H9 (cell line): Measurements from ENCODE around the gene YDJC. TPM values are rescaled to one million over a fixed set of nuclear protein-coding genes. Genes with fewer than 3 reads are reported as not detected.

ENCODE experiments used
- DNase-seq: peaks from one replicate; pipeline ENCODE4 v3.0.0-alpha.2; 2017
- H2AFZ ChIP-seq: one replicate; pipeline ENCODE4 v1.6.1; 2013; ENCODE audit warnings: mild to moderate bottlenecking, low read length, control low read depth, moderate library complexity
- H2AK5ac ChIP-seq: 2 replicates; pipeline ENCODE4 v1.6.1; 2013; ENCODE audit warnings: low read length, control low read depth, mixed read lengths; ENCODE audit not compliant: insufficient read length
- H2BK120ac ChIP-seq: one replicate; pipeline ENCODE4 v1.6.1; 2013; ENCODE audit warnings: low read depth, mild to moderate bottlenecking, low read length, control low read depth, inconsistent platforms; ENCODE audit not compliant: poor library complexity, severe bottlenecking
- H2BK12ac ChIP-seq: 2 replicates; pipeline ENCODE4 v1.6.1; 2013; ENCODE audit warnings: low read length, control low read depth, mixed read lengths, low read depth; ENCODE audit not compliant: insufficient read length
- H2BK15ac ChIP-seq: 2 replicates; pipeline ENCODE4 v1.6.1; 2013; ENCODE audit warnings: low read depth, low read length, control low read depth
- H2BK20ac ChIP-seq: one replicate; pipeline ENCODE4 v1.6.1; 2013; ENCODE audit warnings: low read depth, mild to moderate bottlenecking, low read length, control low read depth, inconsistent platforms; ENCODE audit not compliant: poor library complexity, severe bottlenecking
- H2BK5ac ChIP-seq: 2 replicates; pipeline ENCODE4 v1.6.1; 2013; ENCODE audit warnings: low read length, control low read depth, mixed read lengths; ENCODE audit not compliant: insufficient read length
- H3K14ac ChIP-seq: 2 replicates; pipeline ENCODE4 v1.6.1; 2013; ENCODE audit warnings: low read length, control low read depth; ENCODE audit not compliant: insufficient read depth
- H3K18ac ChIP-seq: 2 replicates; pipeline ENCODE4 v1.6.1; 2013; ENCODE audit warnings: low read depth, mild to moderate bottlenecking, mixed read lengths, low read length, control low read depth; ENCODE audit not compliant: insufficient read length
- H3K23ac ChIP-seq: 2 replicates; pipeline ENCODE4 v1.6.1; 2013; ENCODE audit warnings: low read length, control low read depth, mixed read lengths, low read depth; ENCODE audit not compliant: insufficient read length
- H3K23me2 ChIP-seq: 2 replicates; pipeline ENCODE4 v1.6.1; 2013; ENCODE audit warnings: low read depth, mild to moderate bottlenecking, mixed read lengths, low read length, control low read depth; ENCODE audit not compliant: insufficient read length, poor library complexity, severe bottlenecking
- H3K27ac ChIP-seq: 2 replicates; pipeline ENCODE4 v1.5.1; 2013; ENCODE audit warnings: low read length, control low read depth, mixed read lengths, low read depth; ENCODE audit not compliant: insufficient read length
- H3K27me3 ChIP-seq: 2 replicates; pipeline ENCODE4 v1.6.1; 2013; ENCODE audit warnings: low read length, control low read depth, inconsistent platforms; ENCODE audit not compliant: insufficient read depth
- H3K4ac ChIP-seq: 2 replicates; pipeline ENCODE4 v1.6.1; 2013; ENCODE audit warnings: low read depth, mild to moderate bottlenecking, control low read depth, inconsistent platforms, low read length, moderate library complexity
- H3K4me1 ChIP-seq: 2 replicates; pipeline ENCODE4 v1.6.1; 2013; ENCODE audit warnings: low read length, control low read depth, inconsistent platforms; ENCODE audit not compliant: insufficient read depth
- H3K4me2 ChIP-seq: 2 replicates; pipeline ENCODE4 v1.6.1; 2013; ENCODE audit warnings: low read length, control low read depth, mixed read lengths; ENCODE audit not compliant: insufficient read length, insufficient read depth
- H3K56ac ChIP-seq: 2 replicates; pipeline ENCODE4 v1.6.1; 2013; ENCODE audit warnings: low read depth, mild to moderate bottlenecking, mixed read lengths, low read length, control low read depth; ENCODE audit not compliant: insufficient read length
- H3K79me1 ChIP-seq: 2 replicates; pipeline ENCODE4 v1.6.1; 2013; ENCODE audit warnings: low read depth, mild to moderate bottlenecking, moderate library complexity, low read length, control low read depth, inconsistent platforms; ENCODE audit not compliant: insufficient read depth, poor library complexity, severe bottlenecking
- H3K79me2 ChIP-seq: 2 replicates; pipeline ENCODE4 v1.6.1; 2013; ENCODE audit warnings: low read length, control low read depth, inconsistent platforms; ENCODE audit not compliant: insufficient read depth
- H3K9ac ChIP-seq: 2 replicates; pipeline ENCODE4 v1.6.1; 2013; ENCODE audit warnings: low read length, control low read depth, mixed read lengths; ENCODE audit not compliant: insufficient read length; ENCODE audit errors: extremely low read depth
- H3K9me3 ChIP-seq: one replicate; pipeline ENCODE4 v1.6.1; 2013; ENCODE audit warnings: low read depth, low read length, inconsistent platforms; ENCODE audit not compliant: control insufficient read depth
- H3T11ph ChIP-seq: one replicate; pipeline ENCODE4 v1.6.1; 2013; ENCODE audit warnings: mild to moderate bottlenecking, low read length, control low read depth, inconsistent platforms
- H4K20me1 ChIP-seq: one replicate; pipeline ENCODE4 v1.6.1; 2013; ENCODE audit not compliant: control insufficient read depth, insufficient read length, insufficient read depth
- H4K5ac ChIP-seq: 2 replicates; pipeline ENCODE4 v1.6.1; 2013; ENCODE audit warnings: low read depth, mild to moderate bottlenecking, mixed read lengths, low read length, control low read depth; ENCODE audit not compliant: insufficient read length
- H4K8ac ChIP-seq: replicated peaks from 2 replicates; pipeline ENCODE4 v1.6.1; 2013; ENCODE audit warnings: low read length, control low read depth, mixed read lengths, low read depth; ENCODE audit not compliant: insufficient read length
- H4K91ac ChIP-seq: 2 replicates; pipeline ENCODE4 v1.6.1; 2013; ENCODE audit warnings: low read depth, mild to moderate bottlenecking, moderate library complexity, mixed read lengths, low read length, control low read depth; ENCODE audit not compliant: insufficient read length
- H3K27ac Mint-ChIP-seq, 3 experiments: 2 replicates in 2 of 3; 3 replicates in 1 of 3; pipeline ENCODE4 v1.8.0; 2020 to 2021; ENCODE audit warnings: mixed read lengths in 3 of 3, mild to moderate bottlenecking in 1 of 3, moderate library complexity in 1 of 3
- H3K27me3 Mint-ChIP-seq: 2 replicates; pipeline ENCODE4 v1.8.0; 2021; ENCODE audit warnings: low read depth, mild to moderate bottlenecking, moderate library complexity, mixed read lengths
- H3K36me3 Mint-ChIP-seq, 3 experiments: 2 replicates in 2 of 3; 3 replicates in 1 of 3; pipeline ENCODE4 v1.8.0; 2020 to 2021; ENCODE audit warnings: low read depth in 3 of 3, mixed read lengths in 3 of 3; ENCODE audit not compliant: insufficient read depth in 1 of 3
- H3K4me1 Mint-ChIP-seq, 2 experiments: 2 replicates each; pipeline ENCODE4 v1.8.0; 2020; ENCODE audit warnings: mixed read lengths in 2 of 2
- H3K4me3 Mint-ChIP-seq, 2 experiments: 2 replicates in 1 of 2; 3 replicates in 1 of 2; pipeline ENCODE4 v1.8.0; 2020 to 2021; ENCODE audit warnings: mild to moderate bottlenecking in 2 of 2, mixed read lengths in 2 of 2, moderate library complexity in 1 of 2
- H3K9me3 Mint-ChIP-seq, 2 experiments: 2 replicates in 1 of 2; 3 replicates in 1 of 2; pipeline ENCODE4 v1.8.0; 2020; ENCODE audit warnings: mild to moderate bottlenecking in 2 of 2, mixed read lengths in 2 of 2, moderate library complexity in 1 of 2
- WGBS: extraction: QIAGEN DNeasy Blood & Tissue Kit; methylation state at CpG from one replicate; pipeline ENCODE4 v1.1.7; 2013; ENCODE audit warnings: missing lambda C conversion rate, low lambda C conversion rate, mixed read lengths; ENCODE audit not compliant: insufficient read length; ENCODE audit errors: extremely low coverage; 5-methylcytosine and 5-hydroxymethylcytosine counted together
- total RNA-seq: library from RNA; stranded (reverse); gene quantifications from 2 replicates; pipeline ENCODE4 v1.2.1, GENCODE V29; 2021
- TF ChIP-seq, protein P1 (sequence below): fragments of 200-600 bp; sonication (generic); conservative IDR thresholded peaks from 3 replicates; pipeline ENCODE4 v1.8.0; 2021; ENCODE audit warnings: antibody characterized with exemption, mild to moderate bottlenecking

YDJC gene
- total RNA-seq, 1 experiment from 2014 or later: 30.2 TPM

DNA sequence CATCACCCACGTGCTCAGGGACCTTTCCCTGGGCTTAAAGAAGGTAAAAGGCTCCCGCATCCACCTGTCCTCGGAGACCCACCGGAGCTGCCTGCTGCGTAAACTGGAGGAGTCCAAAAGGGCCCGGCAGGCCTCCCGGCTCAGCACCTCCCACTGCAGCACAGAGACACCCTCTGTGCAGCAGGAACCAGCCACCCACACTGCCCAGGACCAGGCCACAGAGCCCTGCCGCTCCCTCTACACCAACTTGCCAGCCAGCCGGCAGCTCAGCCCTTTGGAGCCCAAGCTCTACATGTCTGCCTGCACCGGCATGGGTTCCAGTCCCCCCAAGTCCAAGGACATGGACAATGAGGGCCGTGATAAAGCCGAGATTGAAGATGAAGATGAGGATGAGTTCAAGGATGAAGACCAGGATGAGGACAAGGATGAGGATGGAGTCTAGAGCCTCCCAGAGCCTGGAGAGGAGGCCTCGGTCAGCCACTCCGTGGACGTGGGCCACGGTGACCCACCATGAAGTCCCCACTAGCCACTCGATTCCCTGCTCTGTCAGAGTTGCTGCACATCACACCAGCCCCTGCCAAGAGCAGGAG is 6.9 kb upstream of the YDJC start:
- Histone ChIP-seq H3K4me1 (no peaks in the 10 kb centered on the region), H3K27ac (no peak overlapping the region), H4K20me1 (no peaks in the 10 kb centered on the region), H3K79me2 (no peaks in the 10 kb centered on the region), H3K18ac (no peak overlapping the region), H3K14ac (no peak overlapping the region), H2AK5ac (no peak overlapping the region), H2BK120ac (no peak overlapping the region), H2AFZ (no peak overlapping the region), H2BK15ac (no peak overlapping the region), H3K4ac (no peak overlapping the region), H4K91ac (no peak overlapping the region), H4K8ac (no peak overlapping the region), H3K79me1 (no peaks in the 10 kb centered on the region), H3T11ph (no peak overlapping the region), H3K27me3 (no peaks in the 10 kb centered on the region; the same call in 1 of the 2 replicates), H3K4me2 (no peak overlapping the region), H2BK20ac (no peak overlapping the region), H3K9me3 (no peaks in the 10 kb centered on the region), H3K9ac (no peak overlapping the region), H2BK12ac (no peak overlapping the region), H3K56ac (no peak overlapping the region), H3K23ac (no peak overlapping the region), H4K5ac (no peak overlapping the region), H3K23me2 (peaks cover 6% of the 10 kb centered on the region), H2BK5ac (no peak overlapping the region)
- Mint-ChIP-seq H3K36me3 (no peaks in the 10 kb centered on the region), H3K9me3 (no peaks in the 10 kb centered on the region; a peak in 1 of 5 replicates), H3K27ac (no peak overlapping the region; a peak in 1 of 7 replicates), H3K4me3 (no peak overlapping the region), H3K27me3 (peaks cover 35% of the 10 kb centered on the region), H3K4me1 (peaks cover 9 to 12% of the 10 kb centered on the region in 2 experiments)
- DNase-seq: no peak
- TF ChIP-seq, protein P1, sequence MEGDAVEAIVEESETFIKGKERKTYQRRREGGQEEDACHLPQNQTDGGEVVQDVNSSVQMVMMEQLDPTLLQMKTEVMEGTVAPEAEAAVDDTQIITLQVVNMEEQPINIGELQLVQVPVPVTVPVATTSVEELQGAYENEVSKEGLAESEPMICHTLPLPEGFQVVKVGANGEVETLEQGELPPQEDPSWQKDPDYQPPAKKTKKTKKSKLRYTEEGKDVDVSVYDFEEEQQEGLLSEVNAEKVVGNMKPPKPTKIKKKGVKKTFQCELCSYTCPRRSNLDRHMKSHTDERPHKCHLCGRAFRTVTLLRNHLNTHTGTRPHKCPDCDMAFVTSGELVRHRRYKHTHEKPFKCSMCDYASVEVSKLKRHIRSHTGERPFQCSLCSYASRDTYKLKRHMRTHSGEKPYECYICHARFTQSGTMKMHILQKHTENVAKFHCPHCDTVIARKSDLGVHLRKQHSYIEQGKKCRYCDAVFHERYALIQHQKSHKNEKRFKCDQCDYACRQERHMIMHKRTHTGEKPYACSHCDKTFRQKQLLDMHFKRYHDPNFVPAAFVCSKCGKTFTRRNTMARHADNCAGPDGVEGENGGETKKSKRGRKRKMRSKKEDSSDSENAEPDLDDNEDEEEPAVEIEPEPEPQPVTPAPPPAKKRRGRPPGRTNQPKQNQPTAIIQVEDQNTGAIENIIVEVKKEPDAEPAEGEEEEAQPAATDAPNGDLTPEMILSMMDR: no peak
- WGBS: no CpG with 5 or more reads among the region's 17 CpGs
